Activated naive CD8-positive, alpha-beta T cell treated with anti-CD3 and anti-CD28 coated beads, Interleukin-2, amount 10 ng/mL, durations not matched to agents 7 days and 5 days (primary cell): ENCODE data around the gene DBNDD2. TPM values are rescaled to one million over a fixed set of nuclear protein-coding genes. Genes with fewer than 3 reads are reported as not detected.

Source experiments
- ATAC-seq: fragments of 150-1000 bp; cut with Tn5 transposase; one replicate; pipeline ENCODE4 v1.10.0; 2021; ENCODE audit warnings: low read depth, moderate library complexity
- POLR2A ChIA-PET: fragments of 350-600 bp; sonication (Branson Sonifier 250); formaldehyde crosslinking; loops from one replicate; lab custom pipeline; 2021; ENCODE audit warnings: antibody characterized with exemption; lab: Charles Lee
- DNase-seq: peaks from one replicate; pipeline ENCODE4 v3.0.0; 2021
- H3K27ac Mint-ChIP-seq: one replicate; pipeline ENCODE4 v1.8.0; 2022; ENCODE audit warnings: mild to moderate bottlenecking, mixed read lengths
- H3K27me3 Mint-ChIP-seq: one replicate; pipeline ENCODE4 v1.8.0; 2022; ENCODE audit warnings: mild to moderate bottlenecking, moderate library complexity, mixed read lengths
- H3K36me3 Mint-ChIP-seq: one replicate; pipeline ENCODE4 v1.8.0; 2021; ENCODE audit warnings: mild to moderate bottlenecking, mixed read lengths
- H3K4me1 Mint-ChIP-seq: one replicate; pipeline ENCODE4 v1.8.0; 2021; ENCODE audit warnings: mixed read lengths
- H3K4me3 Mint-ChIP-seq: one replicate; pipeline ENCODE4 v1.8.0; 2022; ENCODE audit warnings: mild to moderate bottlenecking, moderate library complexity, mixed read lengths
- H3K9me3 Mint-ChIP-seq: one replicate; pipeline ENCODE4 v1.8.0; 2021; ENCODE audit warnings: mixed read lengths
- total RNA-seq, 2 experiments: library from RNA; stranded (reverse); gene quantifications; one replicate each; pipeline ENCODE4 v1.2.3, GENCODE V29; 2021

The DBNDD2 gene
- total RNA-seq, 2 experiments from 2014 or later: 21.1 TPM

GRCh38 chr20:45410887-45411286, 2.8 kb downstream of the DBNDD2 start:
- Mint-ChIP-seq H3K36me3 (peaks cover 2% of the 10 kb centered on the region), H3K27me3 (no peaks in the 10 kb centered on the region), H3K4me1 (peaks cover 12% of the 10 kb centered on the region), H3K27ac (no peak overlapping the region), H3K9me3 (no peaks in the 10 kb centered on the region), H3K4me3 (no peak overlapping the region)
- DNase-seq (no peak), ATAC-seq (no peak)
- POLR2A ChIA-PET: interaction anchor here (1.3 kb wide), 1 partner anchor 37 kb away, joined by 3 read pairs; no protein-coding TSS in a partner anchor

GRCh38 chr20:45412653-45413052, 4.6 kb downstream of the DBNDD2 start:
- peaks cover 19% of the 10 kb centered on the region for H3K4me1 Mint-ChIP-seq
- peaks cover 2% of the 10 kb centered on the region for H3K36me3 Mint-ChIP-seq
- no peaks in the 10 kb centered on the region for H3K9me3 Mint-ChIP-seq
- ATAC-seq: no peak
- POLR2A ChIA-PET: interaction anchor here (0.6 to 1.9 kb wide), 2 partner anchors 35 to 39 kb away, joined by 3 to 7 read pairs; no protein-coding TSS in a partner anchor
- H3K27ac Mint-ChIP-seq: no peak overlapping the region
- no peak for DNase-seq
- H3K27me3 Mint-ChIP-seq: no peaks in the 10 kb centered on the region
- H3K4me3 Mint-ChIP-seq: no peak overlapping the region

- H3K36me3 Mint-ChIP-seq: peaks cover 5% of the 10 kb centered on the region
- no peak overlapping the region for H3K27ac Mint-ChIP-seq
- POLR2A ChIA-PET: interaction anchor here (1.0 to 1.9 kb wide), 2 partner anchors 23 to 40 kb away, joined by 3 to 7 read pairs; no protein-coding TSS in a partner anchor
- no peaks in the 10 kb centered on the region for H3K27me3 Mint-ChIP-seq
- ATAC-seq (no peak), DNase-seq (no peak)
- no peak overlapping the region for H3K4me3 Mint-ChIP-seq
- H3K4me1 Mint-ChIP-seq: peaks cover 24% of the 10 kb centered on the region
- H3K9me3 Mint-ChIP-seq: no peaks in the 10 kb centered on the region
These were observed 5.4 kb downstream of the DBNDD2 start for GRCh38 chr20:45413479-45413878.

GRCh38 chr20:45415822-45416637, 7.9 kb downstream of the DBNDD2 start, which contains the start of gene PIGT:
Gene PIGT (plus strand): TSS chr20:45416141. CDS start chr20:45416157, 16 bp downstream.
- peak; percentile 87 for DNase-seq
- Mint-ChIP-seq H3K27me3 (no peaks in the 10 kb centered on the region), H3K27ac (peak within 1 kb of the TSS; percentile 90), H3K36me3 (peaks cover 11% of the 10 kb centered on the region), H3K4me1 (peaks cover 26% of the 10 kb centered on the region), H3K9me3 (no peaks in the 10 kb centered on the region), H3K4me3 (peak within 1 kb of the TSS; percentile 92)
- POLR2A ChIA-PET: interaction anchor here (0.5 to 1.8 kb wide), 11 partner anchors 9 to 576 kb away, joined by 3 to 20 read pairs (median 4); partner anchors contain the start of gene SYS1
- ATAC-seq: peak; percentile 95

GRCh38 chr20:45416917-45417316, 8.8 kb downstream of the DBNDD2 start:
- no peaks in the 10 kb centered on the region for H3K9me3 Mint-ChIP-seq
- peaks cover 26% of the 10 kb centered on the region for H3K4me1 Mint-ChIP-seq
- H3K36me3 Mint-ChIP-seq: peaks cover 11% of the 10 kb centered on the region
- no peak for DNase-seq
- POLR2A ChIA-PET: interaction anchor here (1.6 to 1.8 kb wide), 4 partner anchors 10 to 396 kb away, joined by 4 to 20 read pairs (median 12); partner anchors contain the start of gene SYS1
- ATAC-seq: no peak
- H3K27ac Mint-ChIP-seq: peak overlapping the region; percentile 90
- peak overlapping the region; percentile 92 for H3K4me3 Mint-ChIP-seq
- no peaks in the 10 kb centered on the region for H3K27me3 Mint-ChIP-seq

- Mint-ChIP-seq H3K27ac (no peak overlapping the region), H3K4me3 (no peak overlapping the region), H3K27me3 (no peaks in the 10 kb centered on the region), H3K36me3 (peaks cover 19% of the 10 kb centered on the region), H3K9me3 (no peaks in the 10 kb centered on the region), H3K4me1 (peaks cover 26% of the 10 kb centered on the region)
- DNase-seq (no peak), ATAC-seq (no peak)
- POLR2A ChIA-PET: no interaction called here
These were observed 11.4 kb downstream of the DBNDD2 start for GRCh38 chr20:45419188-45420091.

- H3K4me3 Mint-ChIP-seq: no peak overlapping the region
- POLR2A ChIA-PET: interaction anchor here (0.9 kb wide), 1 partner anchor 13 kb away, joined by 3 read pairs; the partner anchor contains the start of gene DBNDD2
These were observed 12.0 kb downstream of the DBNDD2 start for GRCh38 chr20:45420125-45420524.

GRCh38 chr20:45423700-45424099, 15.6 kb downstream of the DBNDD2 start:
- H3K4me3 Mint-ChIP-seq: no peak overlapping the region
- H3K36me3 Mint-ChIP-seq: peaks cover 26% of the 10 kb centered on the region
- no peaks in the 10 kb centered on the region for H3K27me3 Mint-ChIP-seq
- DNase-seq (no peak), ATAC-seq (no peak)
- no peaks in the 10 kb centered on the region for H3K9me3 Mint-ChIP-seq
- peaks cover 2% of the 10 kb centered on the region for H3K4me1 Mint-ChIP-seq
- POLR2A ChIA-PET: no interaction called here
- no peak overlapping the region for H3K27ac Mint-ChIP-seq

More at GRCh38 chr20:45420125-45420524, 12.0 kb downstream of the DBNDD2 start:
- ATAC-seq: no peak
- no peaks in the 10 kb centered on the region for H3K9me3 Mint-ChIP-seq
- peaks cover 24% of the 10 kb centered on the region for H3K4me1 Mint-ChIP-seq
- no peak overlapping the region for H3K27ac Mint-ChIP-seq
- H3K36me3 Mint-ChIP-seq: peaks cover 22% of the 10 kb centered on the region
- DNase-seq: no peak
- no peaks in the 10 kb centered on the region for H3K27me3 Mint-ChIP-seq

GRCh38 chr20:45425561-45425960, 17.5 kb downstream of the DBNDD2 start:
- Mint-ChIP-seq H3K27ac (no peak overlapping the region), H3K4me1 (no peaks in the 10 kb centered on the region), H3K27me3 (no peaks in the 10 kb centered on the region), H3K9me3 (no peaks in the 10 kb centered on the region), H3K4me3 (no peak overlapping the region), H3K36me3 (peaks cover 21% of the 10 kb centered on the region)
- POLR2A ChIA-PET: no interaction called here
- DNase-seq (no peak), ATAC-seq (no peak)

GRCh38 chr20:45426320-45427016, 18.4 kb downstream of the DBNDD2 start:
- Mint-ChIP-seq H3K36me3 (peaks cover 18% of the 10 kb centered on the region), H3K4me1 (peaks cover 2% of the 10 kb centered on the region), H3K9me3 (no peaks in the 10 kb centered on the region), H3K27me3 (no peaks in the 10 kb centered on the region), H3K27ac (no peak overlapping the region), H3K4me3 (no peak overlapping the region)
- DNase-seq (no peak), ATAC-seq (no peak)
- POLR2A ChIA-PET: no interaction called here

- no peak for DNase-seq
- H3K9me3 Mint-ChIP-seq: no peaks in the 10 kb centered on the region
- peaks cover 9% of the 10 kb centered on the region for H3K4me1 Mint-ChIP-seq
- no peak overlapping the region for H3K4me3 Mint-ChIP-seq
- no peak overlapping the region for H3K27ac Mint-ChIP-seq
- peaks cover 21% of the 10 kb centered on the region for H3K36me3 Mint-ChIP-seq
- H3K27me3 Mint-ChIP-seq: no peaks in the 10 kb centered on the region
- no peak for ATAC-seq
- POLR2A ChIA-PET: interaction anchor here (1.1 kb wide), 1 partner anchor 65 kb away, joined by 4 read pairs; the partner anchor contains the start of gene SYS1
These were observed 19.4 kb downstream of the DBNDD2 start for GRCh38 chr20:45427236-45428149.

GRCh38 chr20:45429618-45430017, 21.5 kb downstream of the DBNDD2 start:
- no peak for DNase-seq
- no peaks in the 10 kb centered on the region for H3K9me3 Mint-ChIP-seq
- H3K27me3 Mint-ChIP-seq: no peaks in the 10 kb centered on the region
- peaks cover 13% of the 10 kb centered on the region for H3K4me1 Mint-ChIP-seq
- H3K4me3 Mint-ChIP-seq: no peak overlapping the region
- no peak overlapping the region for H3K27ac Mint-ChIP-seq
- no peak for ATAC-seq
- POLR2A ChIA-PET: interaction anchor here (1.0 kb wide), 1 partner anchor 14 kb away, joined by 3 read pairs; the partner anchor contains the start of gene PIGT
- H3K36me3 Mint-ChIP-seq: peaks cover 21% of the 10 kb centered on the region
